HEK293 (cell line): ENCODE results near the gene MCEE.
A peak's percentile ranks its signal among the peaks of the same experiment; 100 is the strongest.

ENCODE experiments used
- CTCF ChIA-PET: fragments of 350-600 bp; formaldehyde crosslinking; extraction: SDS; loops from one replicate; lab custom pipeline; 2021; ENCODE audit warnings: antibody characterized with exemption; lab: Yijun Ruan, JAX
- POLR2A ChIA-PET: fragments of 300-600 bp; formaldehyde crosslinking; extraction: SDS; loops from one replicate; lab custom pipeline; 2020; ENCODE audit warnings: antibody characterized with exemption, inconsistent platforms; lab: Yijun Ruan, JAX
- H3K27ac ChIP-seq: fragments of 200-500 bp; sonication (Bioruptor generic); 2 replicates; pipeline ENCODE4 v1.5.1; 2014; ENCODE audit warnings: low read depth, low read length, control low read depth, inconsistent platforms; ENCODE audit errors: extremely low read depth
- H3K36me3 ChIP-seq, 2 experiments: fragments of 200-500 bp in 1 of 2; sonication (Bioruptor generic) in 1 of 2; 1 replicate in 1 of 2; 2 replicates in 1 of 2; pipeline ENCODE4 v1.5.1; 2014 to 2017; ENCODE audit warnings: inconsistent platforms in 2 of 2, low read length in 2 of 2; ENCODE audit not compliant: control insufficient read depth in 2 of 2, insufficient read depth in 1 of 2
- H3K4me1 ChIP-seq: fragments of 200-500 bp; sonication (Bioruptor generic); 2 replicates; pipeline ENCODE4 v1.5.1; 2014; ENCODE audit warnings: mild to moderate bottlenecking, low read length, inconsistent platforms; ENCODE audit not compliant: control insufficient read depth, insufficient read depth
- H3K4me3 ChIP-seq: 2 replicates; pipeline ENCODE4 v1.5.1; 2011; ENCODE audit warnings: low read depth, mild to moderate bottlenecking, control low read depth, low read length, moderate library complexity
- H3K9me3 ChIP-seq: fragments of 200-500 bp; sonication (Bioruptor generic); 2 replicates; pipeline ENCODE4 v1.5.1; 2014; ENCODE audit warnings: low read depth, low read length, inconsistent platforms; ENCODE audit not compliant: control insufficient read depth, insufficient read depth
- BCL6B ChIP-seq: fragments of 450-650 bp; formaldehyde crosslinking; IDR thresholded peaks from 2 replicates; pipeline ENCODE4 v1.5.1; 2017; ENCODE audit warnings: missing biosample characterization, missing genetic modification characterization
- FEZF1 ChIP-seq: fragments of 450-650 bp; formaldehyde crosslinking; IDR thresholded peaks from 2 replicates; pipeline ENCODE4 v1.5.1; 2016; ENCODE audit warnings: missing biosample characterization, missing genetic modification characterization
- PATZ1 ChIP-seq: fragments of 450-650 bp; formaldehyde crosslinking; IDR thresholded peaks from 2 replicates; pipeline ENCODE4 v1.5.1; 2016; ENCODE audit warnings: missing biosample characterization, missing genetic modification characterization
- ZBTB21 ChIP-seq: fragments of 450-650 bp; formaldehyde crosslinking; IDR thresholded peaks from 2 replicates; pipeline ENCODE4 v1.5.1; 2017; ENCODE audit warnings: missing biosample characterization, missing genetic modification characterization
- ZBTB6 ChIP-seq: fragments of 450-650 bp; formaldehyde crosslinking; IDR thresholded peaks from 2 replicates; pipeline ENCODE4 v1.5.1; 2017; ENCODE audit warnings: missing biosample characterization, missing genetic modification characterization
- ZFP3 ChIP-seq: fragments of 450-650 bp; formaldehyde crosslinking; IDR thresholded peaks from 2 replicates; pipeline ENCODE4 v1.5.1; 2016; ENCODE audit warnings: low read depth, missing biosample characterization, missing genetic modification characterization
- ZNF239 ChIP-seq: fragments of 450-650 bp; formaldehyde crosslinking; IDR thresholded peaks from 2 replicates; pipeline ENCODE4 v1.5.1; 2016; ENCODE audit warnings: missing biosample characterization, missing genetic modification characterization
- ZNF280D ChIP-seq: fragments of 450-650 bp; formaldehyde crosslinking; IDR thresholded peaks from 2 replicates; pipeline ENCODE4 v1.5.1; 2016; ENCODE audit warnings: missing biosample characterization, missing genetic modification characterization
- ZNF585B ChIP-seq: fragments of 450-650 bp; formaldehyde crosslinking; IDR thresholded peaks from 2 replicates; pipeline ENCODE4 v1.5.1; 2016; ENCODE audit warnings: missing biosample characterization, missing genetic modification characterization
- ZNF610 ChIP-seq: fragments of 450-650 bp; formaldehyde crosslinking; IDR thresholded peaks from 2 replicates; pipeline ENCODE4 v1.5.1; 2016; ENCODE audit warnings: missing biosample characterization, missing genetic modification characterization, borderline replicate concordance
- ZSCAN23 ChIP-seq: fragments of 450-650 bp; formaldehyde crosslinking; IDR thresholded peaks from 2 replicates; pipeline ENCODE4 v1.5.1; 2016; ENCODE audit warnings: missing biosample characterization, missing genetic modification characterization
- TF ChIP-seq, protein P1 (sequence below): fragments of 450-650 bp; formaldehyde crosslinking; IDR thresholded peaks from 2 replicates; pipeline ENCODE4 v1.5.1; 2016; ENCODE audit warnings: missing biosample characterization, missing genetic modification characterization

The MCEE gene

GRCh38 chr2:71074893-71075395 lies 55.1 kb downstream of the MCEE start:
- Histone ChIP-seq H3K4me1 (no peaks in the 10 kb centered on the region), H3K9me3 (no peaks in the 10 kb centered on the region), H3K36me3 (peaks cover 7 to 92% of the 10 kb centered on the region in 2 experiments; a peak in 2 of 3 replicates), H3K27ac (no peak overlapping the region), H3K4me3 (no peak overlapping the region)
- POLR2A ChIA-PET: no interaction called here
- CTCF ChIA-PET: no interaction called here
- 0 out of 2 replicates have a peak, but pooled peaks have one; percentile 73 for TF ChIP-seq ZNF239 (tag by site-specific recombination)
- no peak for TF ChIP-seq ZSCAN23

GRCh38 chr2:71073475-71073874 lies 56.6 kb downstream of the MCEE start:
- POLR2A ChIA-PET: no interaction called here

DNA sequence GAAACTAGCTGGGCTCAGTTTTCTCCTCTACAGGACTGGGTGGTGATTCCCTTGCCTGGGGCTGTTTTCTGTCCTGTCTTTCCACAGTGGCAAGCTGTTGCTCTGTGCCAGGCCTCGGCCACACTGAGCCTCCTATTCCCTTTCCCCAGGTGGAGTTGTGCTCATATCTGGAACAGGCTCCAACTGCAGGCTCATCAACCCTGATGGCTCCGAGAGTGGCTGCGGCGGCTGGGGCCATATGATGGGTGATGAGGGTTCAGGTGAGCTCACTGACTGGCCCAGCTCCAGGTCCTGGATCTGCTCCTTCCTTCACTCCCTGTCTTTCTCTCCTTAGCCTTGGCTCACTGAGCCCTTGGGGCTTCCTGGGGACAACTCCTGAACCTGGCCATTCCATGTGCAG lies 57.5 kb downstream of the MCEE start:
- Histone ChIP-seq H3K4me1 (no peaks in the 10 kb centered on the region; the same call in 1 of the 2 replicates), H3K27ac (no peak overlapping the region), H3K4me3 (no peak overlapping the region), H3K9me3 (no peaks in the 10 kb centered on the region), H3K36me3 (peaks cover 7 to 78% of the 10 kb centered on the region in 2 experiments; a peak in 2 of 3 replicates)
- TF ChIP-seq FEZF1 (tag by site-specific recombination): no peak
- no peak for TF ChIP-seq ZNF280D
- TF ChIP-seq, protein P1, sequence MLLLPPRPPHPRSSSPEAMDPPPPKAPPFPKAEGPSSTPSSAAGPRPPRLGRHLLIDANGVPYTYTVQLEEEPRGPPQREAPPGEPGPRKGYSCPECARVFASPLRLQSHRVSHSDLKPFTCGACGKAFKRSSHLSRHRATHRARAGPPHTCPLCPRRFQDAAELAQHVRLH (tag by site-specific recombination): no peak
- TF ChIP-seq ZBTB21 (tag by site-specific recombination): no peak
- TF ChIP-seq ZNF610 (tag by site-specific recombination): no peak
- no peak for TF ChIP-seq PATZ1
- no peak for TF ChIP-seq ZBTB6 (tag by site-specific recombination)
- CTCF ChIA-PET: interaction anchor here (1.2 kb wide), 1 partner anchor 28 kb away, joined by 4 read pairs; no protein-coding TSS in a partner anchor
- POLR2A ChIA-PET: no interaction called here

More at GRCh38 chr2:71073475-71073874, 56.6 kb downstream of the MCEE start:
- H3K36me3 ChIP-seq: peaks cover 7 to 87% of the 10 kb centered on the region in 2 experiments; a peak in 2 of 3 replicates
- CTCF ChIA-PET: interaction anchor here (1.2 kb wide), 1 partner anchor 27 kb away, joined by 4 read pairs; no protein-coding TSS in a partner anchor
- no peak overlapping the region for H3K27ac ChIP-seq
- H3K9me3 ChIP-seq: no peaks in the 10 kb centered on the region
- H3K4me1 ChIP-seq: no peaks in the 10 kb centered on the region
- TF ChIP-seq ZFP3 (tag by site-specific recombination): no peak
- TF ChIP-seq BCL6B (tag by site-specific recombination): 0 out of 2 replicates have a peak, but pooled peaks have one; percentile 44
- no peak for TF ChIP-seq ZNF585B
- TF ChIP-seq, all 188 proteins: peak for 1
- no peak overlapping the region for H3K4me3 ChIP-seq
